Measurements from ENCODE around the gene PROK2. TPM values are rescaled to one million over a fixed set of nuclear protein-coding genes. Genes with fewer than 3 reads are reported as not detected.

PROK2 gene
- total RNA-seq, 2 donors from 2014 or later = 0.65 to 1.5 TPM

- Mint-ChIP-seq H3K36me3 (ENCODE audit: low read depth) (no peaks in the 10 kb centered on the region), H3K4me3 (peak overlapping the region; percentile 73), H3K4me1 (peaks cover 6% of the 10 kb centered on the region), H3K27me3 (peaks cover 33% of the 10 kb centered on the region), H3K27ac (peak overlapping the region; percentile 43)
- DNase-seq (no peak), ATAC-seq (peak; percentile 34)
- no peaks in the 10 kb centered on the region for H3K9me3 ChIP-seq (ENCODE audit: control insufficient read depth, low read length, poor library complexity, severe bottlenecking)
These were observed 31.9 kb downstream of the PROK2 start for GRCh38 chr3:71752831-71753700.

- no peak for ATAC-seq
- DNase-seq = no peak
- no peak overlapping the region for H3K4me3 Mint-ChIP-seq
- H3K4me1 Mint-ChIP-seq = peaks cover 4% of the 10 kb centered on the region
- no peaks in the 10 kb centered on the region for H3K36me3 Mint-ChIP-seq (ENCODE audit: low read depth)
- no peak overlapping the region for H3K27ac Mint-ChIP-seq
- H3K9me3 ChIP-seq (ENCODE audit: control insufficient read depth, low read length, poor library complexity, severe bottlenecking) = no peaks in the 10 kb centered on the region
- peaks cover 33% of the 10 kb centered on the region for H3K27me3 Mint-ChIP-seq
These were observed 33.3 kb downstream of the PROK2 start for GRCh38 chr3:71751602-71752001.

- H3K27me3 Mint-ChIP-seq = no peaks in the 10 kb centered on the region
- H3K36me3 Mint-ChIP-seq (ENCODE audit: low read depth) = no peaks in the 10 kb centered on the region
- ATAC-seq (no peak), DNase-seq (no peak)
- no peaks in the 10 kb centered on the region for H3K4me1 Mint-ChIP-seq
- no peak overlapping the region for H3K27ac Mint-ChIP-seq
- H3K9me3 ChIP-seq (ENCODE audit: control insufficient read depth, low read length, poor library complexity, severe bottlenecking) = peaks cover 5% of the 10 kb centered on the region
- no peak overlapping the region for H3K4me3 Mint-ChIP-seq
These were observed 40.2 kb downstream of the PROK2 start for GRCh38 chr3:71744738-71745137.

GRCh38 chr3:71742621-71743020 lies 42.3 kb downstream of the PROK2 start:
- H3K27ac Mint-ChIP-seq = no peak overlapping the region
- no peaks in the 10 kb centered on the region for H3K4me1 Mint-ChIP-seq
- no peak for DNase-seq
- H3K27me3 Mint-ChIP-seq = no peaks in the 10 kb centered on the region
- no peak for ATAC-seq
- peaks cover 5% of the 10 kb centered on the region for H3K9me3 ChIP-seq (ENCODE audit: control insufficient read depth, low read length, poor library complexity, severe bottlenecking)
- H3K4me3 Mint-ChIP-seq = no peak overlapping the region
- H3K36me3 Mint-ChIP-seq (ENCODE audit: low read depth) = peaks cover 2% of the 10 kb centered on the region

GRCh38 chr3:71734881-71735280 lies 50.1 kb downstream of the PROK2 start:
- ATAC-seq (no peak), DNase-seq (no peak)
- H3K4me3 Mint-ChIP-seq = no peak overlapping the region
- H3K9me3 ChIP-seq (ENCODE audit: control insufficient read depth, low read length, poor library complexity, severe bottlenecking) = no peaks in the 10 kb centered on the region
- H3K4me1 Mint-ChIP-seq = peaks cover 14% of the 10 kb centered on the region
- H3K27me3 Mint-ChIP-seq = peaks cover 6% of the 10 kb centered on the region
- peaks cover 4% of the 10 kb centered on the region for H3K36me3 Mint-ChIP-seq (ENCODE audit: low read depth)
- H3K27ac Mint-ChIP-seq = no peak overlapping the region

GRCh38 chr3:71733319-71733718 lies 51.6 kb downstream of the PROK2 start:
- Mint-ChIP-seq H3K36me3 (ENCODE audit: low read depth) (peaks cover 2% of the 10 kb centered on the region), H3K27me3 (peaks cover 6% of the 10 kb centered on the region), H3K27ac (no peak overlapping the region), H3K4me1 (peaks cover 27% of the 10 kb centered on the region), H3K4me3 (no peak overlapping the region)
- no peak for ATAC-seq
- no peak for DNase-seq
- no peaks in the 10 kb centered on the region for H3K9me3 ChIP-seq (ENCODE audit: control insufficient read depth, low read length, poor library complexity, severe bottlenecking)

- Mint-ChIP-seq H3K4me3 (no peak overlapping the region), H3K4me1 (peaks cover 30% of the 10 kb centered on the region), H3K27ac (no peak overlapping the region), H3K36me3 (ENCODE audit: low read depth) (peaks cover 2% of the 10 kb centered on the region), H3K27me3 (peaks cover 6% of the 10 kb centered on the region)
- no peak for DNase-seq
- no peaks in the 10 kb centered on the region for H3K9me3 ChIP-seq (ENCODE audit: control insufficient read depth, low read length, poor library complexity, severe bottlenecking)
- no peak for ATAC-seq
These were observed 52.3 kb downstream of the PROK2 start for GRCh38 chr3:71732637-71733036.

- no peak for ATAC-seq
- Mint-ChIP-seq H3K27ac (peak overlapping the region; percentile 85), H3K4me3 (peak overlapping the region; percentile 57), H3K36me3 (ENCODE audit: low read depth) (no peaks in the 10 kb centered on the region), H3K27me3 (no peaks in the 10 kb centered on the region), H3K4me1 (peaks cover 52% of the 10 kb centered on the region)
- DNase-seq = no peak
- no peaks in the 10 kb centered on the region for H3K9me3 ChIP-seq (ENCODE audit: control insufficient read depth, low read length, poor library complexity, severe bottlenecking)
These were observed 56.2 kb downstream of the PROK2 start for GRCh38 chr3:71728632-71729342.

- Mint-ChIP-seq H3K36me3 (ENCODE audit: low read depth) (peaks cover 3% of the 10 kb centered on the region), H3K4me3 (peak overlapping the region; percentile 96), H3K27me3 (no peaks in the 10 kb centered on the region), H3K27ac (peak overlapping the region; percentile 95), H3K4me1 (peaks cover 68% of the 10 kb centered on the region)
- no peaks in the 10 kb centered on the region for H3K9me3 ChIP-seq (ENCODE audit: control insufficient read depth, low read length, poor library complexity, severe bottlenecking)
- DNase-seq = peak in 2 of 3 donors; percentile 34 to 45
- peak; percentile 56 for ATAC-seq
These were observed 58.8 kb downstream of the PROK2 start for GRCh38 chr3:71726146-71726545.

GRCh38 chr3:71725271-71725991 lies 59.5 kb downstream of the PROK2 start, which contains the start of gene EIF4E3:
TSS of gene EIF4E3 (minus strand) at chr3:71725402. CDS start at chr3:71725367, 35 bp downstream.
- H3K4me3 Mint-ChIP-seq = peak within 1 kb of the TSS; percentile 96
- DNase-seq (peak in 2 of 3 donors; percentile 50 to 61), ATAC-seq (peak; percentile 51)
- H3K27me3 Mint-ChIP-seq = no peaks in the 10 kb centered on the region
- H3K4me1 Mint-ChIP-seq = peaks cover 71% of the 10 kb centered on the region
- peaks cover 8% of the 10 kb centered on the region for H3K36me3 Mint-ChIP-seq (ENCODE audit: low read depth)
- peak within 1 kb of the TSS; percentile 96 for H3K27ac Mint-ChIP-seq
- H3K9me3 ChIP-seq (ENCODE audit: control insufficient read depth, low read length, poor library complexity, severe bottlenecking) = no peaks in the 10 kb centered on the region

GRCh38 chr3:71724584-71725270 lies 60.2 kb downstream of the PROK2 start:
- H3K4me1 Mint-ChIP-seq = peaks cover 66% of the 10 kb centered on the region
- DNase-seq = peak; percentile 17 to 32 (median 23)
- peak; percentile 26 for ATAC-seq
- H3K27me3 Mint-ChIP-seq = no peaks in the 10 kb centered on the region
- H3K36me3 Mint-ChIP-seq (ENCODE audit: low read depth) = peaks cover 9% of the 10 kb centered on the region
- peak overlapping the region; percentile 96 for H3K27ac Mint-ChIP-seq
- peak overlapping the region; percentile 93 for H3K4me3 Mint-ChIP-seq
- H3K9me3 ChIP-seq (ENCODE audit: control insufficient read depth, low read length, poor library complexity, severe bottlenecking) = no peaks in the 10 kb centered on the region

GRCh38 chr3:71724171-71724453 lies 60.8 kb downstream of the PROK2 start:
- no peaks in the 10 kb centered on the region for H3K9me3 ChIP-seq (ENCODE audit: control insufficient read depth, low read length, poor library complexity, severe bottlenecking)
- H3K36me3 Mint-ChIP-seq (ENCODE audit: low read depth) = peaks cover 9% of the 10 kb centered on the region
- DNase-seq = no peak
- peaks cover 66% of the 10 kb centered on the region for H3K4me1 Mint-ChIP-seq
- peak overlapping the region; percentile 96 for H3K27ac Mint-ChIP-seq
- H3K27me3 Mint-ChIP-seq = no peaks in the 10 kb centered on the region
- H3K4me3 Mint-ChIP-seq = peak overlapping the region; percentile 93
- ATAC-seq = no peak
